GM21367 (cell line): ENCODE data around the gene ZGLP1.

Experiments used
- ATAC-seq: cut with Tn5 transposase; IDR thresholded peaks from one replicate; pipeline ENCODE4 v1.9.1; 2021; ENCODE audit not compliant: unreplicated experiment

Gene ZGLP1

GRCh38 chr19:10295847-10296591 lies 13.6 kb downstream of the ZGLP1 start:
- ATAC-seq = no peak

GRCh38 chr19:10295305-10295846 lies 14.2 kb downstream of the ZGLP1 start:
- no peak for ATAC-seq

- no peak for ATAC-seq
These were observed 15.3 kb downstream of the ZGLP1 start for GRCh38 chr19:10294368-10294697.

- no peak for ATAC-seq
These were observed 15.8 kb downstream of the ZGLP1 start for GRCh38 chr19:10293637-10294367.

GRCh38 chr19:10292789-10293636 lies 16.6 kb downstream of the ZGLP1 start:
- no peak for ATAC-seq

GRCh38 chr19:10292206-10292788 lies 17.3 kb downstream of the ZGLP1 start:
- ATAC-seq = no peak

GRCh38 chr19:10291554-10292205 lies 17.9 kb downstream of the ZGLP1 start:
- ATAC-seq = no peak

GRCh38 chr19:10290876-10291553 lies 18.6 kb downstream of the ZGLP1 start:
- ATAC-seq = no peak

- no peak for ATAC-seq
These were observed 19.2 kb downstream of the ZGLP1 start for GRCh38 chr19:10290357-10290875.

- ATAC-seq = no peak
These were observed 19.7 kb downstream of the ZGLP1 start, which contains the start of gene ICAM5 for GRCh38 chr19:10289836-10290356. Gene ICAM5 (plus strand): TSS chr19:10289952. CDS start chr19:10290044, 92 bp downstream.

GRCh38 chr19:10289167-10289835 lies 20.3 kb downstream of the ZGLP1 start:
- no peak for ATAC-seq

- ATAC-seq = no peak
These were observed 20.9 kb downstream of the ZGLP1 start for GRCh38 chr19:10288662-10289166.

- ATAC-seq = no peak
These were observed 22.5 kb downstream of the ZGLP1 start, which contains the start of gene ICAM4 for GRCh38 chr19:10286803-10287737. Gene ICAM4 (plus strand): TSS chr19:10286955. CDS start chr19:10287013, 58 bp downstream.

GRCh38 chr19:10285393-10285792 lies 24.2 kb downstream of the ZGLP1 start:
- ATAC-seq = no peak

- ATAC-seq = no peak
These were observed 24.7 kb downstream of the ZGLP1 start for GRCh38 chr19:10284960-10285278.

GRCh38 chr19:10284065-10284959 lies 25.3 kb downstream of the ZGLP1 start:
- no peak for ATAC-seq
